ENCODE results near the gene PRKAG2.

Gene PRKAG2

DNA sequence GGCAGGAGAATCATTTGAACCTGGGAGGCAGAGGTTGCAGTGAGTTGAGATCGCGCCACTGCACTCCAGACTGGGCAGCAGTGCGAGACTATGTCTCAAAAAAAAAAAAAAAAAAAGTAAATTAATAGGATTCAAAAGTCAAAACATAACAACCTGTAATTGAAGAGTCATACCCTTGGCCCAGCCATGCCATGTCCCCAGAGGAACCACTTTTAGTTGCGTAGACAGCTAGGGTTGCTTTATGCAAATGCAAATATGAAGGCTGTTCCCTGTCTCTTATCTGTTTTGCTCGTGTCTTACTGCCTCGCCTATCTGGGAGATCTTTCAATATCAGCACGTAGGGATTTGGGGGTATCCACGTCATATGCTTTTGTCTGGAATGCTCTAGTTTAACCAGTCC is 73.1 kb downstream of the PRKAG2 start:
- Histone ChIP-seq H2BK5ac (ENCODE audit: low read length) (no peak overlapping the region), H4K91ac (ENCODE audit: low read depth, low read length, poor library complexity) (no peak overlapping the region), H3K23ac (ENCODE audit: low read depth, low read length, poor library complexity) (no peak overlapping the region), H3K4me2 (ENCODE audit: insufficient read depth, low read length, poor library complexity, severe bottlenecking) (no peak overlapping the region), H4K8ac (ENCODE audit: low read depth, low read length) (no peak overlapping the region), H3K18ac (ENCODE audit: low read length) (no peak overlapping the region), H2BK15ac (ENCODE audit: low read length) (no peak overlapping the region), H3K79me1 (ENCODE audit: low read depth, low read length) (no peaks in the 10 kb centered on the region), H3K27me3 (ENCODE audit: control insufficient read depth in 3 of 3, insufficient read depth in 3 of 3, low read depth in 1 of 3, low read length in 3 of 3) (peaks cover 0 to 18% (median 0%) of the 10 kb centered on the region in 3 experiments), H2BK12ac (ENCODE audit: low read length) (no peak overlapping the region), H3K27ac (replicated peaks; ENCODE audit: low read length) (no peak overlapping the region), H2BK120ac (ENCODE audit: low read depth, low read length) (no peak overlapping the region), H3K9ac (ENCODE audit: low read depth, low read length, poor library complexity) (no peak overlapping the region), H3K36me3 (replicated peaks in 1 of 2; ENCODE audit: control insufficient read depth in 2 of 2, insufficient read depth in 2 of 2, low read length in 2 of 2) (no peaks in the 10 kb centered on the region), H3K9me3 (replicated peaks in 1 of 2; ENCODE audit: control insufficient read depth in 2 of 2, insufficient read depth in 1 of 2, low read depth in 1 of 2, low read length in 2 of 2) (no peaks in the 10 kb centered on the region), H2AK5ac (ENCODE audit: low read depth, low read length) (no peak overlapping the region), H3K4me3 (ENCODE audit: low read length in 2 of 2) (no peak overlapping the region), H3K4me1 (ENCODE audit: control insufficient read depth in 2 of 2, insufficient read depth in 1 of 2, low read depth in 1 of 2, low read length in 2 of 2) (peaks cover 0 to 2% of the 10 kb centered on the region in 2 donors), H3K14ac (ENCODE audit: low read length) (no peak overlapping the region), H3K4ac (ENCODE audit: low read length) (no peak overlapping the region), H2AFZ (ENCODE audit: low read length) (no peak overlapping the region)
- no CpG with 5 or more reads among the region's 8 CpGs for WGBS, 2 donors (ENCODE audit: extremely low coverage in 2 of 2, insufficient read length in 2 of 2, insufficient replicate concordance in 1 of 2)
- DNase-seq (ENCODE audit: low spot score), result no peak

DNA sequence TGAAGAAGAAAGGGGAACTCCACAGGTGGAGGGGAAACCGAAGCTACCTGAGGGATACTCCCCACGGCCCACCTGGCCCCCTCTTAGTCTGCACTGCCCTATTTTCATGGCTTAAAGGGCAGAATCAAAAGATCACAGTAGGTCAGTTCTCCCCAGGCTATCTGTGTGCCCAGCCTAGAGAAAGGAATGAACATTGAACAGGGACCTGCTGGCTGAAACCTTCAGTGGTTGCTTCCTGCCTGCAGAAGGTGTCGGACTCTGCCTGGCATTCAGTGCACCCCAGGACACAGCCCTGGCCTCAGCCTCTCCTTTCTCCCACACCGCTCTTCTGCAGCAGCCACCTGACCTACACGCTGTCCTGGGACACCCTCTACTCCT is 74.5 kb downstream of the PRKAG2 start:
- H3K9me3 ChIP-seq (replicated peaks in 1 of 2; ENCODE audit: control insufficient read depth in 2 of 2, insufficient read depth in 1 of 2, low read depth in 1 of 2, low read length in 2 of 2), result no peaks in the 10 kb centered on the region
- no peak overlapping the region for H4K91ac ChIP-seq (ENCODE audit: low read depth, low read length, poor library complexity)
- H2AK5ac ChIP-seq (ENCODE audit: low read depth, low read length), result no peak overlapping the region
- H3K4me2 ChIP-seq (ENCODE audit: insufficient read depth, low read length, poor library complexity, severe bottlenecking), result no peak overlapping the region
- no peak overlapping the region for H2AFZ ChIP-seq (ENCODE audit: low read length)
- H3K27ac ChIP-seq (replicated peaks; ENCODE audit: low read length), result no peak overlapping the region
- H3K23ac ChIP-seq (ENCODE audit: low read depth, low read length, poor library complexity), result peak overlapping the region; percentile 57
- no peak overlapping the region for H3K14ac ChIP-seq (ENCODE audit: low read length)
- H3K4me1 ChIP-seq (ENCODE audit: control insufficient read depth in 2 of 2, insufficient read depth in 1 of 2, low read depth in 1 of 2, low read length in 2 of 2), result no peaks in the 10 kb centered on the region
- no CpG with 5 or more reads among the region's 5 CpGs for WGBS, 2 donors (ENCODE audit: extremely low coverage in 2 of 2, insufficient read length in 2 of 2, insufficient replicate concordance in 1 of 2)
- H2BK15ac ChIP-seq (ENCODE audit: low read length), result no peak overlapping the region
- DNase-seq (ENCODE audit: low spot score), result no peak
- H2BK12ac ChIP-seq (ENCODE audit: low read length), result no peak overlapping the region
- H4K8ac ChIP-seq (ENCODE audit: low read depth, low read length), result no peak overlapping the region
- H3K36me3 ChIP-seq (replicated peaks in 1 of 2; ENCODE audit: control insufficient read depth in 2 of 2, insufficient read depth in 2 of 2, low read length in 2 of 2), result no peaks in the 10 kb centered on the region
- no peak overlapping the region for H3K18ac ChIP-seq (ENCODE audit: low read length)
- H3K4me3 ChIP-seq (ENCODE audit: low read length in 2 of 2), result no peak overlapping the region
- no peaks in the 10 kb centered on the region for H3K79me1 ChIP-seq (ENCODE audit: low read depth, low read length)
- no peak overlapping the region for H3K4ac ChIP-seq (ENCODE audit: low read length)
- peaks cover 0 to 10% (median 0%) of the 10 kb centered on the region in 3 experiments for H3K27me3 ChIP-seq (ENCODE audit: control insufficient read depth in 3 of 3, insufficient read depth in 3 of 3, low read depth in 1 of 3, low read length in 3 of 3)
- no peak overlapping the region for H2BK120ac ChIP-seq (ENCODE audit: low read depth, low read length)
- H2BK5ac ChIP-seq (ENCODE audit: low read length), result no peak overlapping the region
- H3K9ac ChIP-seq (ENCODE audit: low read depth, low read length, poor library complexity), result peak overlapping the region; percentile 50

DNA sequence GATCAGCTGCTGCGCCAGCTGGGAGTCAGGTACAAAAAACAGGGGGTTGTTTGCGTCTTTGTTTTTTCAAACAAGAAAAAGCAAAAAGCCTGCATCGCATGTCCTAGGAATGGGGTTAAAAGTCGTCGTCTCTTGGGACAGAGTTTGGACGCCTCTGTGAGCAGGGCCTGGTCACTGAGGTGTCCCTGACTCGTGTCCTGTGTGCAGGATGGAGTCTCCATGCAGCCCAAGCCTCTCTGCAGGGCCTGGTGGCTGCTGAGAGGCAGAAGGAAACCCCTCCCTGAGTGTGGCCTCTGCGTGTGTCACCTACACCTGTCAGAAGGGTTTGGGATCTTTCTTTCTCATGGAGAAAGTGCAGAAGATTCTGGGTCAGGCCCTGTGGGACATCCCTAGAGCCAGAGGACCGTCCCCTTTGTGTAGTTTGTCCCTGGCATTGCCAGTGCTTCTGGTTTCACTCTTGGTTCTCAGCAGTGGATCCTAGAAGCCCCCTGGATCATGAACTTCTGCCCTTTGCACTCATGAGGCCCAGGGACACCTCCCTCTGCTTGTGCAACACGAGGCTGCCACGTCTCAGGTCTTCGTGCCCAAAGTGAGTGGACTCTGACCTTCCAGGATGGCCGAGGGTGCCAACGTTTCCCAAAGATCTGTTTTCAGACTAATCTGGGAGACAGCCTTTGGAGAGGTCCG is 75.0 kb downstream of the PRKAG2 start:
- WGBS, 2 donors (ENCODE audit: extremely low coverage in 2 of 2, insufficient read length in 2 of 2, insufficient replicate concordance in 1 of 2), result no CpG with 5 or more reads among the region's 15 CpGs
- no peak overlapping the region for H2BK12ac ChIP-seq (ENCODE audit: low read length)
- H4K91ac ChIP-seq (ENCODE audit: low read depth, low read length, poor library complexity), result no peak overlapping the region

DNA sequence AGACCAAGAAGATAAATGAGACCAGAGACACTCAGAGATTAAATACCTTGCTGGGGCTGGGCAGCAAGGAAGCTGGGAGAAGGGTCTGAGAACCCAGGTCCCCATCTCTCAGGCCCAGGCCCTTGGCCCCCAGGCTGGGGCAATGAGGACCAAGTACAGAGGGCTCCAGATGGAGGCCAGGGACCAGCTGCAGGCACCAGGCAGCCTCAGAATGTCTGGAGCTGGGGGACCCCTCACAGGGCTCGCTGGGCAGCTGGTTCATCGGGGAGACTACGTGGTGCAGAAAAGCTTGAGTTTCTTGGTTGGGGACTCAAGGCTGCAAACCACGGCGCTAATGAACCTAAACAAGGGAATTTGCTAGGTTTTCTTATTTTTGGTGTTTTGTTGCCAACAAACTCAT is 75.6 kb downstream of the PRKAG2 start:
- Histone ChIP-seq H3K27ac (replicated peaks; ENCODE audit: low read length) (no peak overlapping the region), H2AK5ac (ENCODE audit: low read depth, low read length) (no peak overlapping the region), H3K4me3 (ENCODE audit: low read length in 2 of 2) (no peak overlapping the region), H3K9ac (ENCODE audit: low read depth, low read length, poor library complexity) (no peak overlapping the region), H3K36me3 (replicated peaks in 1 of 2; ENCODE audit: control insufficient read depth in 2 of 2, insufficient read depth in 2 of 2, low read length in 2 of 2) (no peaks in the 10 kb centered on the region), H4K91ac (ENCODE audit: low read depth, low read length, poor library complexity) (no peak overlapping the region), H2BK120ac (ENCODE audit: low read depth, low read length) (no peak overlapping the region), H3K18ac (ENCODE audit: low read length) (no peak overlapping the region), H3K4ac (ENCODE audit: low read length) (no peak overlapping the region), H2BK12ac (ENCODE audit: low read length) (no peak overlapping the region), H3K23ac (ENCODE audit: low read depth, low read length, poor library complexity) (no peak overlapping the region), H2AFZ (ENCODE audit: low read length) (no peak overlapping the region), H3K14ac (ENCODE audit: low read length) (no peak overlapping the region), H3K4me1 (ENCODE audit: control insufficient read depth in 2 of 2, insufficient read depth in 1 of 2, low read depth in 1 of 2, low read length in 2 of 2) (no peaks in the 10 kb centered on the region), H3K27me3 (ENCODE audit: control insufficient read depth in 3 of 3, insufficient read depth in 3 of 3, low read depth in 1 of 3, low read length in 3 of 3) (peaks cover 0 to 2% (median 0%) of the 10 kb centered on the region in 3 experiments), H2BK5ac (ENCODE audit: low read length) (no peak overlapping the region), H3K79me1 (ENCODE audit: low read depth, low read length) (no peaks in the 10 kb centered on the region), H4K8ac (ENCODE audit: low read depth, low read length) (no peak overlapping the region), H3K9me3 (replicated peaks in 1 of 2; ENCODE audit: control insufficient read depth in 2 of 2, insufficient read depth in 1 of 2, low read depth in 1 of 2, low read length in 2 of 2) (no peaks in the 10 kb centered on the region), H3K4me2 (ENCODE audit: insufficient read depth, low read length, poor library complexity, severe bottlenecking) (no peak overlapping the region), H2BK15ac (ENCODE audit: low read length) (no peak overlapping the region)
- DNase-seq (ENCODE audit: low spot score), result no peak
- no CpG with 5 or more reads among the region's 5 CpGs for WGBS, 2 donors (ENCODE audit: extremely low coverage in 2 of 2, insufficient read length in 2 of 2, insufficient replicate concordance in 1 of 2)

More for the DNA sequence above, 75.0 kb downstream of the PRKAG2 start:
- Histone ChIP-seq H3K27me3 (ENCODE audit: control insufficient read depth in 3 of 3, insufficient read depth in 3 of 3, low read depth in 1 of 3, low read length in 3 of 3) (peaks cover 0 to 4% (median 0%) of the 10 kb centered on the region in 3 experiments), H4K8ac (ENCODE audit: low read depth, low read length) (no peak overlapping the region), H3K4me2 (ENCODE audit: insufficient read depth, low read length, poor library complexity, severe bottlenecking) (no peak overlapping the region), H3K4me3 (ENCODE audit: low read length in 2 of 2) (no peak overlapping the region), H2BK5ac (ENCODE audit: low read length) (no peak overlapping the region), H3K9ac (ENCODE audit: low read depth, low read length, poor library complexity) (no peak overlapping the region), H3K23ac (ENCODE audit: low read depth, low read length, poor library complexity) (no peak overlapping the region), H3K36me3 (replicated peaks in 1 of 2; ENCODE audit: control insufficient read depth in 2 of 2, insufficient read depth in 2 of 2, low read length in 2 of 2) (no peaks in the 10 kb centered on the region), H3K14ac (ENCODE audit: low read length) (no peak overlapping the region), H2BK15ac (ENCODE audit: low read length) (no peak overlapping the region), H2AK5ac (ENCODE audit: low read depth, low read length) (no peak overlapping the region), H2BK120ac (ENCODE audit: low read depth, low read length) (no peak overlapping the region), H3K79me1 (ENCODE audit: low read depth, low read length) (no peaks in the 10 kb centered on the region), H3K9me3 (replicated peaks in 1 of 2; ENCODE audit: control insufficient read depth in 2 of 2, insufficient read depth in 1 of 2, low read depth in 1 of 2, low read length in 2 of 2) (no peaks in the 10 kb centered on the region), H3K4me1 (ENCODE audit: control insufficient read depth in 2 of 2, insufficient read depth in 1 of 2, low read depth in 1 of 2, low read length in 2 of 2) (no peaks in the 10 kb centered on the region), H3K18ac (ENCODE audit: low read length) (no peak overlapping the region), H3K4ac (ENCODE audit: low read length) (no peak overlapping the region), H3K27ac (replicated peaks; ENCODE audit: low read length) (no peak overlapping the region), H2AFZ (ENCODE audit: low read length) (no peak overlapping the region)
- DNase-seq (ENCODE audit: low spot score), result no peak
